Measurements from ENCODE around the gene MAPK8.

Gene MAPK8

DNA sequence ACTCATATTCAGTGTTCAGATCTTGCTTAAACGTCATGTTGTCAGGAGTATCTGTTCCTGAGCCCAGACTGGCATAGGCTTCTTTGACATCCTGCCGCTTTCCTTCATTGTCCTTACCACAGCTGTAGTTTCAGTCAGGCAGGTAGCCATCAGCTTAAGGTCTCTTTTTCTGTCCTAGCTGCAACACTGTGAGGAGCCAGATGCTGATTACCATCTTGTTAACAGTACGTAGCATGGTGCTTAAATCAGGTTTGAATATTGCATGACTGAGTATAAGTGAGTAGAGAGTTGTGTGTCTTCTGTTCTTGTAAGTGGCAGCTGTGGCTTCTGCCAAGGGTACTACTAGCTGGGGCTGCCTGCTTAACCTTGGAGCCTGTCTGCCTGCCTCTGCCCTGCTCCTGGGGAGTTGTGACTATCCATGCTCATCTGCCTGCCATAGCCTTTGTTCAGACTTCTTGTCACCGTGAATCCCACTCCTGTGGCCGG lies 92.6 kb downstream of the MAPK8 start:
- in situ Hi-C loops (cut with HindIII; ENCODE audit: low pct_ligation_motif_present, low sequenced_read_pairs) = no loop called here
- TF ChIP-seq, protein P1, sequence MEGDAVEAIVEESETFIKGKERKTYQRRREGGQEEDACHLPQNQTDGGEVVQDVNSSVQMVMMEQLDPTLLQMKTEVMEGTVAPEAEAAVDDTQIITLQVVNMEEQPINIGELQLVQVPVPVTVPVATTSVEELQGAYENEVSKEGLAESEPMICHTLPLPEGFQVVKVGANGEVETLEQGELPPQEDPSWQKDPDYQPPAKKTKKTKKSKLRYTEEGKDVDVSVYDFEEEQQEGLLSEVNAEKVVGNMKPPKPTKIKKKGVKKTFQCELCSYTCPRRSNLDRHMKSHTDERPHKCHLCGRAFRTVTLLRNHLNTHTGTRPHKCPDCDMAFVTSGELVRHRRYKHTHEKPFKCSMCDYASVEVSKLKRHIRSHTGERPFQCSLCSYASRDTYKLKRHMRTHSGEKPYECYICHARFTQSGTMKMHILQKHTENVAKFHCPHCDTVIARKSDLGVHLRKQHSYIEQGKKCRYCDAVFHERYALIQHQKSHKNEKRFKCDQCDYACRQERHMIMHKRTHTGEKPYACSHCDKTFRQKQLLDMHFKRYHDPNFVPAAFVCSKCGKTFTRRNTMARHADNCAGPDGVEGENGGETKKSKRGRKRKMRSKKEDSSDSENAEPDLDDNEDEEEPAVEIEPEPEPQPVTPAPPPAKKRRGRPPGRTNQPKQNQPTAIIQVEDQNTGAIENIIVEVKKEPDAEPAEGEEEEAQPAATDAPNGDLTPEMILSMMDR (IDR thresholded peaks at IDR 0.05; ENCODE audit: low read depth, low read length, missing control alignments) = no peak
- Histone ChIP-seq H3K27ac (no peak overlapping the region), H3K4me3 (ENCODE audit: low read depth, low read length) (no peak overlapping the region), H3K36me3 (replicated peaks) (no peaks in the 10 kb centered on the region), H3K27me3 (replicated peaks) (no peaks in the 10 kb centered on the region)
- DNase-seq = no peak

DNA sequence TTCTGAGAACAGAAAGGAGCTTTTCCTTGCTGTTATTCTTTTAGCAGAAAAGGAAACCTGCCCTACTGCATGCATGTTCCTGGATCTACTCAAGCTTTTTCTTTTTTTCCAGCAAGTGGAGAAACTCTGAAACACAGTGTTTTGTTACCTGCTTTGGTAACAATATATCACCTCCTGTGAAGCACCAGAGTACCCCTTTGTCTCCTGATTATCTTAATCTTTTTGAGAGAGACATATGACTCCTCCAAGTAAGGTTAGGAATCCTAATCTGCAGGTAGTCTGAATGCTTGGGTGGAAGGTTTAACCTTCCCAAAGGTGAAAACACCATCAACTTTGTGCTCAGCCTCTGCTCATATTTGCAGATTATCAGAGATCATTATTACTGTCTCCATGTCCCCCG lies 93.1 kb downstream of the MAPK8 start:
- in situ Hi-C loops (cut with HindIII; ENCODE audit: low pct_ligation_motif_present, low sequenced_read_pairs) = no loop called here
- no peak for DNase-seq
- TF ChIP-seq, protein P1 (IDR thresholded peaks at IDR 0.05; ENCODE audit: low read depth, low read length, missing control alignments) = no peak
- Histone ChIP-seq H3K4me3 (ENCODE audit: low read depth, low read length) (no peak overlapping the region), H3K36me3 (replicated peaks) (no peaks in the 10 kb centered on the region), H3K27ac (no peak overlapping the region), H3K27me3 (replicated peaks) (no peaks in the 10 kb centered on the region)

DNA sequence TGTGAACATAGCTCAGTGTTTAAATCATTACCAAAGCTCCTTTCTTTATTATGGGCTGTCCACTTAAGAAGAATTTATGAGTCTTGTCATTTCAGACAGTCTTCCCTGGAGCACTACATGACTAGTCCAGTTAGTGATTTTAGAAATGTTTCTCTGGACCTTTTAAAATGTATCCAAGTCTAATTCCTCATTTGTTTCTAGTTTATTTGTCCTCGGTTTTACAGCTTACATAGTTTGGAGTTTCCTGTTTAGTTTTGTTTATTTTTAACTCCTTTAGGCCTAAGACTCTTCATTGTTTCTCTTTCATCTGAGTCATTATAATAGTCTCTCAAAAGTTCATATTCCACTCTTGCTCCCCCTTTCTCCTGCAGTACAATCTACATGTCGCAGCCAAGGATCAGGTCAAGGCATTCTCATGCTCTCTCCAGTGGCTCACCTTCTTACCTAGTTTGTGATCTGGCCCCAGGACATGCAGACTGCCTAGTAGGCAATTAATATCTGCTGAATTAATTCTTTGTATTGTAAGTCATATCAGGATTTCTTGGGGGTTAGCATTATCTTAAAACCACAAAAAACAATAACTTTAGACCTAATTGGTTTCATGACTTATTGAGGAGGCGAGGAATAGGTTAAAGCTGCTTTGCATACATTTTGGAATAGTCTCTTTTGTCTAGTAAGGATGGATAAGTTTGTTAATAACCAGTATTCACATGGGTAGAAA lies 93.8 kb downstream of the MAPK8 start:
- TF ChIP-seq, protein P1 (IDR thresholded peaks at IDR 0.05; ENCODE audit: low read depth, low read length, missing control alignments) = peak; percentile 8
- no peak overlapping the region for H3K4me3 ChIP-seq (ENCODE audit: low read depth, low read length)
- DNase-seq = no peak
- no peaks in the 10 kb centered on the region for H3K27me3 ChIP-seq (replicated peaks)
- no peak overlapping the region for H3K27ac ChIP-seq
- in situ Hi-C loops (cut with HindIII; ENCODE audit: low pct_ligation_motif_present, low sequenced_read_pairs) = no loop called here
- no peaks in the 10 kb centered on the region for H3K36me3 ChIP-seq (replicated peaks)

DNA sequence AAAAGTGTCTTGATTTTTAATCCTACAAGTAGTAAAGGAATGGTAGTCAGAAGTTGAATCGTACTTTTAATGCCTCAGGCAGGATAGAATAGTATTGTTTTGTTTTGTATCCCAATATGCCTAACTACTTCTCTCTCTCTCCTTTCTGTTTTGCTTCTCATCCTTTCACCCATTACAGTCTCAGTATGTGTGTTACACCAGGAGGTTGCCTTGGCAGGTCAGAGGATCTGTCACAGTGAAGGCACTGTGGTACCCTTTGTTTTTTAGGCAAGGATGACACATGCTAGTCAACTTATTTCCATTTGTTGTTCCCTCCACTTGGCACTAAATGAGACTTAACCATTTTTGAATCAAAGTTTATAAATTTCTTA lies 94.4 kb downstream of the MAPK8 start:
- H3K27ac ChIP-seq = no peak overlapping the region
- no peak overlapping the region for H3K4me3 ChIP-seq (ENCODE audit: low read depth, low read length)
- in situ Hi-C loops (cut with HindIII; ENCODE audit: low pct_ligation_motif_present, low sequenced_read_pairs) = no loop called here
- H3K36me3 ChIP-seq (replicated peaks) = no peaks in the 10 kb centered on the region
- TF ChIP-seq, protein P1 (IDR thresholded peaks at IDR 0.05; ENCODE audit: low read depth, low read length, missing control alignments) = no peak
- no peaks in the 10 kb centered on the region for H3K27me3 ChIP-seq (replicated peaks)
- DNase-seq = no peak

DNA sequence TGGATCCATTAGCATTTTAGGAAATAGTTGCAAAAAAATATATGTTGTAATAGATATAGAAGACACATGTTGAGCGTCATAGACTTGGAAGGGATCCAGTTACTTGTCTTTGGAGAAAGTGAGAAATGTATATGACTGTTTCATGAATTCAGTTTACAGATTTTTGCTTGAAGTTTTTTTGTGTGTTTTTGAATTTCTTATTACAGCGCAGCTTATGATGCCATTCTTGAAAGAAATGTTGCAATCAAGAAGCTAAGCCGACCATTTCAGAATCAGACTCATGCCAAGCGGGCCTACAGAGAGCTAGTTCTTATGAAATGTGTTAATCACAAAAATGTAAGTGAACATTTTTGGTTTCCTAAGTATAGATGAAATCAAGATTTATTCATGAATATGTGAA lies 98.2 kb downstream of the MAPK8 start:
- Histone ChIP-seq H3K27me3 (replicated peaks) (no peaks in the 10 kb centered on the region), H3K27ac (no peak overlapping the region), H3K4me3 (ENCODE audit: low read depth, low read length) (no peak overlapping the region), H3K36me3 (replicated peaks) (no peaks in the 10 kb centered on the region)
- in situ Hi-C loops (cut with HindIII; ENCODE audit: low pct_ligation_motif_present, low sequenced_read_pairs) = no loop called here
- DNase-seq = no peak
- TF ChIP-seq, protein P1 (IDR thresholded peaks at IDR 0.05; ENCODE audit: low read depth, low read length, missing control alignments) = no peak

DNA sequence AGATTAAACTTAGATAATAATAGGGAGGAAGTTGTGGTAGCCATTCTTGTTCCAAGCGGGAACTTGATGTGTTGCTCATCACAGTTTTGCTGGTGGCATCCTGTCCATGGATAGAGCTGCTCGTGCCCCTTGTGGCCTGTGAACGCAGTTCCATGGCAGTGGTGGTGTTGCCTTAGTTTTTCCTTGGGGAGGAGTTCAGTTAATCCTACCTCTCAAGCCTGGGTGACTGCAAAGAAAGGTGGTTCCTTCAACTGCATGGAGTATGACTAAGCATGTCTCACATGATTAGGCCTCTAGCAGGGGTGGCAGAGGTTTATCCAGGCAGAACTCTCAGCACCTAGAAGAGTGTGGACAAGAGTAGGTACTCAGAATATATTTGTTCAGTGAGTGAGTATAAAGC lies 99.7 kb downstream of the MAPK8 start:
- TF ChIP-seq, protein P1 (IDR thresholded peaks at IDR 0.05; ENCODE audit: low read depth, low read length, missing control alignments) = peak; percentile 36
- in situ Hi-C loops (cut with HindIII; ENCODE audit: low pct_ligation_motif_present, low sequenced_read_pairs) = no loop called here
- Histone ChIP-seq H3K27ac (no peak overlapping the region), H3K27me3 (replicated peaks) (no peaks in the 10 kb centered on the region), H3K4me3 (ENCODE audit: low read depth, low read length) (no peak overlapping the region), H3K36me3 (replicated peaks) (no peaks in the 10 kb centered on the region)
- DNase-seq = peak; percentile 23
